ENCODE measurements around the gene SGIP1. TPM values are rescaled to one million over a fixed set of nuclear protein-coding genes. Genes with fewer than 3 reads are reported as not detected.

SGIP1 gene
- total RNA-seq, 4 donors from 2014 or later: 0.10 to 2.8 (median 0.66) TPM

DNA sequence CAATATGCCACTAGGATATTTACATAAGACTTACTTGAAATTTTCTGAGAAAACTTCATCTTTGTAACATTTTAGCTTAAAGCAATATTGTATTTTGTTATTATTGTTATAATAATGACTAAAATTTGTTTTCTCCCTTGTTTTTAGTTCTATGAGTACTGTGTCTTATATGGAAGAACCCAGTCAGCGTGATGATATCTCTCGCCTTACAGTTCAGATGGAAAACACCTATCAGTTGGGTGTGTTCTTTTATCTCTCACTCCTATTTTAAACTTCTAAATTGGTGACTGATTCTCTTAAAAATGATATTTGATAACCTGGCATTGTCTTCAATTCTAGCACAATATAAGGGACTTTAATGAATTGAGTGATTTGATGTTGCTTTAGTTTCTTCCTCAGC, 236.3 kb downstream of the SGIP1 start:
- 75% methylated on average over 2 of the region's 2 CpGs for WGBS
- Histone ChIP-seq H3K27ac (no peak overlapping the region), H3K4me3 (no peak overlapping the region), H3K9me3 (no peaks in the 10 kb centered on the region), H3K36me3 (no peaks in the 10 kb centered on the region), H3K4me1 (no peaks in the 10 kb centered on the region), H3K27me3 (no peaks in the 10 kb centered on the region)
- no peak for DNase-seq (ENCODE audit: low spot score in 2 of 2)
- TF ChIP-seq, protein P1, sequence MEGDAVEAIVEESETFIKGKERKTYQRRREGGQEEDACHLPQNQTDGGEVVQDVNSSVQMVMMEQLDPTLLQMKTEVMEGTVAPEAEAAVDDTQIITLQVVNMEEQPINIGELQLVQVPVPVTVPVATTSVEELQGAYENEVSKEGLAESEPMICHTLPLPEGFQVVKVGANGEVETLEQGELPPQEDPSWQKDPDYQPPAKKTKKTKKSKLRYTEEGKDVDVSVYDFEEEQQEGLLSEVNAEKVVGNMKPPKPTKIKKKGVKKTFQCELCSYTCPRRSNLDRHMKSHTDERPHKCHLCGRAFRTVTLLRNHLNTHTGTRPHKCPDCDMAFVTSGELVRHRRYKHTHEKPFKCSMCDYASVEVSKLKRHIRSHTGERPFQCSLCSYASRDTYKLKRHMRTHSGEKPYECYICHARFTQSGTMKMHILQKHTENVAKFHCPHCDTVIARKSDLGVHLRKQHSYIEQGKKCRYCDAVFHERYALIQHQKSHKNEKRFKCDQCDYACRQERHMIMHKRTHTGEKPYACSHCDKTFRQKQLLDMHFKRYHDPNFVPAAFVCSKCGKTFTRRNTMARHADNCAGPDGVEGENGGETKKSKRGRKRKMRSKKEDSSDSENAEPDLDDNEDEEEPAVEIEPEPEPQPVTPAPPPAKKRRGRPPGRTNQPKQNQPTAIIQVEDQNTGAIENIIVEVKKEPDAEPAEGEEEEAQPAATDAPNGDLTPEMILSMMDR (IDR thresholded peaks at IDR 0.05): no peak
- no peak for TF ChIP-seq POLR2AphosphoS5 (IDR thresholded peaks at IDR 0.05)
- TF ChIP-seq EP300 (IDR thresholded peaks at IDR 0.05): no peak
- no peak for TF ChIP-seq POLR2A (IDR thresholded peaks at IDR 0.05)

DNA sequence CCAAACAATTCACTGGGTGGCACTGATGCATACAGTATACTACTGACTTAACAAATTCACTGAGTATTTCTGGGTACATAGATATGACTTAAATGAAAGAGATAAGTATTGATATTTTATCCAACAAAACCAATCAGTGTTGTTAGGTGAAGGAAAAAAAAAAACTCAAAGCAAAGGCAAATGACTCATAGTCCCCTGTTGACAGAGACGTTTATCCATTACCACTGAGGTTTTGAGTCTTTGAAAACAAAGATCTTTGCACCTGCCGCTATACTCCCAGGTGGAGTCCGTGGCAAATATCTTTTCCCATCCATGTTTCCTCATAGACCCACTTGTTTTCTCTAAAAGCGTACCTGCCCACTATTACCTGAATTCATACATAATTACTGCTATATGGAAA, 236.7 kb downstream of the SGIP1 start:
- H3K36me3 ChIP-seq: no peaks in the 10 kb centered on the region
- H3K27me3 ChIP-seq: no peaks in the 10 kb centered on the region
- H3K4me1 ChIP-seq: no peaks in the 10 kb centered on the region
- no peaks in the 10 kb centered on the region for H3K9me3 ChIP-seq
- TF ChIP-seq, protein P1 (IDR thresholded peaks at IDR 0.05): no peak
- TF ChIP-seq EP300 (IDR thresholded peaks at IDR 0.05): no peak
- no peak for TF ChIP-seq POLR2A (IDR thresholded peaks at IDR 0.05)
- TF ChIP-seq POLR2AphosphoS5 (IDR thresholded peaks at IDR 0.05): no peak
- H3K4me3 ChIP-seq: no peak overlapping the region
- 83% methylated on average over 4 of the region's 4 CpGs for WGBS
- H3K27ac ChIP-seq: no peak overlapping the region
- DNase-seq (ENCODE audit: low spot score in 2 of 2): no peak

DNA sequence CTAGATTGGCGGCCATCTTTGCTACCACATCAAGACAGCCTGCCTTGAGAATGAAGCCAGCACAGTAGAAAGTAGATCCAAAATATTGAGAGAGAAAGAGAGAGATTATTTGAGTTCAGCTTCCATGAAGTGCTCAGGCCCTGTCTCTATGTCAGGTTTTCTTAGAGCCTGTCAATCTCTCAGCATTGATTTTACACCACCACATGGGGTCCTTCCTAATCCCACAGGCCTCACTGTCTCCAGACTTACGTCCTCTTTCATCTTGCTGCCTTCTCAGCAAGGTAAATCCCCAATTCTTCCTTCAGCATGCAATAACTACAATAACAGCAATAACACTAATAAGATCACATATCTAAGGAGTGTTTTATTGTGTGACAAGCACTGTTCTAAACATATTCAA, 239.3 kb downstream of the SGIP1 start:
- DNase-seq (ENCODE audit: low spot score in 2 of 2): no peak
- H3K27ac ChIP-seq: no peak overlapping the region
- TF ChIP-seq POLR2A (IDR thresholded peaks at IDR 0.05): no peak
- TF ChIP-seq, protein P1 (IDR thresholded peaks at IDR 0.05): no peak
- TF ChIP-seq POLR2AphosphoS5 (IDR thresholded peaks at IDR 0.05): no peak
- TF ChIP-seq EP300 (IDR thresholded peaks at IDR 0.05): no peak
- H3K27me3 ChIP-seq: no peaks in the 10 kb centered on the region
- H3K4me1 ChIP-seq: no peaks in the 10 kb centered on the region
- no peak overlapping the region for H3K4me3 ChIP-seq
- 94% methylated on average over 2 of the region's 2 CpGs for WGBS
- H3K9me3 ChIP-seq: no peaks in the 10 kb centered on the region
- H3K36me3 ChIP-seq: no peaks in the 10 kb centered on the region

DNA sequence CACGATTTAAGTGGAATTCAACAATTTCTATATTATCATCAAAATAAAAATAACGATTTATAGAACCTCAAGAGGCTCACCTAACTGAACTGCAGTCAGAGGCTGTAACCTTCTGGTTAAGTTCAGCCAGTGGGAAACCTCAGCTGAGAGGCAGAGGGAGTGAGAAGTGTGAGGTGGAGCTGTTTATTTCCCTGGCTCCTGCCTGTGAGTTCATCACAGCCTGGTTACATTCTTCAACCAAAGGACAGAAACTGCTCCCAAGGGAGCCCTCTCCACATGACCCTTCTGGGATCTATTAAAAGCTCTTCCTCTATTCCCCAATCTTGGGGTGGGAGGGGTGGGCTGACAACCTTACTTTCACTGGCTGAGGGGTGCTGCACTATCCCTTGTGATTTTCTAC, 240.5 kb downstream of the SGIP1 start:
- DNase-seq (ENCODE audit: low spot score in 2 of 2): no peak
- WGBS: 90% methylated on average over 2 of the region's 2 CpGs
- no peaks in the 10 kb centered on the region for H3K9me3 ChIP-seq
- H3K4me3 ChIP-seq: no peak overlapping the region
- peaks cover 4% of the 10 kb centered on the region for H3K4me1 ChIP-seq
- no peak overlapping the region for H3K27ac ChIP-seq
- no peak for TF ChIP-seq EP300 (IDR thresholded peaks at IDR 0.05)
- no peaks in the 10 kb centered on the region for H3K27me3 ChIP-seq
- no peaks in the 10 kb centered on the region for H3K36me3 ChIP-seq

DNA sequence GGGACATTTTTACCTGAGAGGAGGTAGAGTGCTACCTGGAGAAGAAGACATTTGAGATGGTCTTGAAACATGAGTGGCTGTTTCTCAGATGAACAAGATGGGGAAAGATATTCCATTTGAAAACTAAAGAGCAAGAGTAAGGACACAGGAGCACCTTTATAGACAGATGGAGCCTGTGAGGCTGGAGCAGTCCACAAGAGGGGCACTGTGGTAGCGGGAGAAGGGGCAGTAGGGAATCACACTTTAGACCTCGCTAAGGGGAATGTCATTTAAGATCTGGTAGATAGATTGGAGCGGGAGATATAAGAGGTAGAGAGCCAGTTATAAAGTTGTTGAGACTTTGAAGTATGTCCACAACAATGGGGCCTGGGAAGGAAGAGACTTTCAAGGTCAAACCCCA, 241.7 kb downstream of the SGIP1 start:
- Histone ChIP-seq H3K4me1 (peaks cover 4% of the 10 kb centered on the region), H3K36me3 (no peaks in the 10 kb centered on the region), H3K27me3 (no peaks in the 10 kb centered on the region), H3K27ac (no peak overlapping the region), H3K4me3 (no peak overlapping the region), H3K9me3 (no peaks in the 10 kb centered on the region)
- TF ChIP-seq, protein P1 (IDR thresholded peaks at IDR 0.05): no peak
- TF ChIP-seq EP300 (IDR thresholded peaks at IDR 0.05): no peak
- DNase-seq (ENCODE audit: low spot score in 2 of 2): no peak
- WGBS: 84% methylated on average over 3 of the region's 3 CpGs

DNA sequence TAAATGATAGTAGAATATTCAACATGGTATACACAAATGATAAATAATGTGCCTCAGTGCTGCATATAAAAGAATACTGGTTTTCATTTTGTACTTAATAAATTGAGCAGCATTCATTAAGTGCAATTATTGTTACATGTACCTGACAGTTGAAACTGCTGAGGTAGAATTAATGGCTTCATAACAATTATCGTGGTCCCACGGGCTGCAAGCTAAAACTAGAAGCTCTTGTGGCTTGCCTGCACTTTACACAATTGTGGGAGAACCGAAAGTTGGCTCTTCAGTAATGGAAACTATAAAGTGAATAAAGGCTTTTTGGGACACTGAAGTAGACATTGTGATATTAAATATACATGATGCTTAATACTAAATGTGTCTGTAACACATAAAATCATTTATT, 243.9 kb downstream of the SGIP1 start:
- H3K36me3 ChIP-seq: no peaks in the 10 kb centered on the region
- TF ChIP-seq, protein P1 (IDR thresholded peaks at IDR 0.05): no peak
- no peak for TF ChIP-seq POLR2AphosphoS5 (IDR thresholded peaks at IDR 0.05)
- no peaks in the 10 kb centered on the region for H3K9me3 ChIP-seq
- WGBS: 62% methylated on average over 3 of the region's 3 CpGs
- H3K4me1 ChIP-seq: peaks cover 4% of the 10 kb centered on the region
- no peaks in the 10 kb centered on the region for H3K27me3 ChIP-seq
- DNase-seq (ENCODE audit: low spot score in 2 of 2): no peak
- H3K4me3 ChIP-seq: no peak overlapping the region
- no peak overlapping the region for H3K27ac ChIP-seq
